A673 (cell line): ENCODE data around the gene TNP2. TPM values are rescaled to one million over a fixed set of nuclear protein-coding genes. Genes with fewer than 3 reads are reported as not detected.
"Not testable (repeated sequence)": the region's sequence is repeated elsewhere in the genome, so short reads cannot be mapped to it uniquely, and the experiment has no call there.

Experiments
- BruUV-seq: library from RNA; stranded (reverse); fragments of 400-500 nt; replicated peaks from 2 replicates; lab custom pipeline; 2021; lab: Mats Ljungman, UMichigan
- CTCF ChIA-PET: fragments of 300-600 bp; sonication (Branson Sonifier 250); formaldehyde crosslinking; loops from one replicate; lab custom pipeline; 2022; ENCODE audit warnings: antibody characterized with exemption; lab: Charles Lee
- POLR2A ChIA-PET: fragments of 300-600 bp; sonication (Branson Sonifier 250); formaldehyde crosslinking; loops from one replicate; lab custom pipeline; 2022; ENCODE audit warnings: antibody characterized with exemption; ENCODE audit not compliant: low non-redundant PET; lab: Charles Lee
- DNase-seq: peaks from one replicate; pipeline ENCODE4 v3.0.0-alpha.2; 2015; ENCODE audit warnings: low spot score
- H3K27ac ChIP-seq: fragments of 200-600 bp; sonication (generic); 2 replicates; pipeline ENCODE4 v1.5.1; 2016; ENCODE audit warnings: mixed run types, low read depth, mild to moderate bottlenecking, mixed read lengths, antibody characterized with exemption, low read length; ENCODE audit not compliant: poor library complexity, severe bottlenecking
- H3K27me3 ChIP-seq: fragments of 200-600 bp; sonication (generic); replicated peaks from 2 replicates; pipeline ENCODE4 v1.6.1; 2017; ENCODE audit warnings: mixed run types, low read depth, mild to moderate bottlenecking, mixed read lengths, antibody characterized with exemption, low read length; ENCODE audit not compliant: insufficient read depth, poor library complexity
- H3K36me3 ChIP-seq: fragments of 200-600 bp; sonication (generic); 2 replicates; pipeline ENCODE4 v1.6.1; 2016; ENCODE audit warnings: mixed run types, mild to moderate bottlenecking, mixed read lengths, antibody characterized with exemption, low read length; ENCODE audit not compliant: insufficient read depth, poor library complexity, severe bottlenecking
- H3K4me1 ChIP-seq: fragments of 200-600 bp; sonication (generic); 2 replicates; pipeline ENCODE4 v1.6.1; 2017; ENCODE audit warnings: mixed run types, mild to moderate bottlenecking, mixed read lengths, antibody characterized with exemption, low read length; ENCODE audit not compliant: insufficient read depth, poor library complexity, severe bottlenecking
- H3K4me3 ChIP-seq: fragments of 200-600 bp; sonication (generic); 2 replicates; pipeline ENCODE4 v1.5.1; 2016; ENCODE audit warnings: low read depth, mixed run types, mild to moderate bottlenecking, mixed read lengths, low read length; ENCODE audit not compliant: poor library complexity, severe bottlenecking
- H3K9me3 ChIP-seq: fragments of 200-600 bp; sonication (generic); 2 replicates; pipeline ENCODE4 v1.6.1; 2016; ENCODE audit warnings: mixed run types, low read depth, mild to moderate bottlenecking, mixed read lengths, antibody characterized with exemption, low read length; ENCODE audit not compliant: poor library complexity, severe bottlenecking
- EZH2 ChIP-seq: fragments of 200-600 bp; sonication (generic); IDR thresholded peaks from 2 replicates; pipeline ENCODE4 v1.6.1; 2017; ENCODE audit warnings: borderline replicate concordance, low read depth, mild to moderate bottlenecking, mixed read lengths, antibody characterized with exemption, low read length; ENCODE audit not compliant: poor library complexity, severe bottlenecking
- intact Hi-C: fragments of 100-400 bp; cut with micrococcal nuclease; formaldehyde crosslinking; loops from one replicate; pipeline ENCODE4 v1.10.0; 2022; ENCODE audit not compliant: unreplicated experiment
- total RNA-seq: library from RNA; stranded (reverse); gene quantifications from 2 replicates; pipeline ENCODE4 v1.2.3, GENCODE V29; 2021
- TF ChIP-seq, protein P1 (sequence below): fragments of 300-800, 200-600 bp; sonication (generic); conservative IDR thresholded peaks from 2 replicates; pipeline ENCODE4 v1.5.1; 2017; ENCODE audit warnings: low read depth, mild to moderate bottlenecking, antibody characterized with exemption, low read length, moderate library complexity, mixed read lengths

TNP2 gene
- total RNA-seq, 1 experiment from 2014 or later: not detected

GRCh38 chr16:11290102-11290893 lies 21.2 kb upstream of the TNP2 start:
- TF ChIP-seq, protein P1, sequence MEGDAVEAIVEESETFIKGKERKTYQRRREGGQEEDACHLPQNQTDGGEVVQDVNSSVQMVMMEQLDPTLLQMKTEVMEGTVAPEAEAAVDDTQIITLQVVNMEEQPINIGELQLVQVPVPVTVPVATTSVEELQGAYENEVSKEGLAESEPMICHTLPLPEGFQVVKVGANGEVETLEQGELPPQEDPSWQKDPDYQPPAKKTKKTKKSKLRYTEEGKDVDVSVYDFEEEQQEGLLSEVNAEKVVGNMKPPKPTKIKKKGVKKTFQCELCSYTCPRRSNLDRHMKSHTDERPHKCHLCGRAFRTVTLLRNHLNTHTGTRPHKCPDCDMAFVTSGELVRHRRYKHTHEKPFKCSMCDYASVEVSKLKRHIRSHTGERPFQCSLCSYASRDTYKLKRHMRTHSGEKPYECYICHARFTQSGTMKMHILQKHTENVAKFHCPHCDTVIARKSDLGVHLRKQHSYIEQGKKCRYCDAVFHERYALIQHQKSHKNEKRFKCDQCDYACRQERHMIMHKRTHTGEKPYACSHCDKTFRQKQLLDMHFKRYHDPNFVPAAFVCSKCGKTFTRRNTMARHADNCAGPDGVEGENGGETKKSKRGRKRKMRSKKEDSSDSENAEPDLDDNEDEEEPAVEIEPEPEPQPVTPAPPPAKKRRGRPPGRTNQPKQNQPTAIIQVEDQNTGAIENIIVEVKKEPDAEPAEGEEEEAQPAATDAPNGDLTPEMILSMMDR: no peak
- TF ChIP-seq EZH2: no peak
- ChIA-PET CTCF (no interaction called here), POLR2A (no interaction called here)
- Histone ChIP-seq H3K9me3 (no peaks in the 10 kb centered on the region), H3K27me3 (no peaks in the 10 kb centered on the region), H3K4me3 (no peak overlapping the region), H3K4me1 (no peaks in the 10 kb centered on the region), H3K27ac (no peak overlapping the region), H3K36me3 (no peaks in the 10 kb centered on the region)
- no TSS peak for BruUV-seq
- intact Hi-C loops: no loop called here
- no peak for DNase-seq

DNA sequence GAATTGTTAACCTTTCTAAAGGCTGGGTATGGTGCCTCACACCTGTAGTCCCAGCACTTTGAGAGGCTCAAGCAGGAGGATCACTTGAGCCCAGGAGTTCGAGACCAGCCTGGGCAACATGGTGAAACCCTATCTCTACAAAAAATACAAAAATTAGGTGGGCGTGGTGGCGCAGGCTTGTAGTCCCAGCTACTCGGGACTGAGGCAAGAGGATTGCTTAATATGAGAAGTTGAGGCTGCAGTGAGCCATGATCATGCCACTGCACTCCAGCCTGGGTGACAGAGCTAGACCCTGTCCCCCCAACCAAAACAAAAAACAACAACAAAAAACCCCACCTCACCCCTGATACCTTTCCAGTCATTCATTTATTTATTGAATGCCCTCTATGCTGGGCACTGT lies 20.6 kb upstream of the TNP2 start:
- POLR2A ChIA-PET, H3K4me3 ChIP-seq, H3K9me3 ChIP-seq, intact Hi-C loops, BruUV-seq, H3K27ac ChIP-seq, CTCF ChIA-PET, H3K27me3 ChIP-seq, DNase-seq, H3K4me1 ChIP-seq, H3K36me3 ChIP-seq: not testable (repeated sequence)

- POLR2A ChIA-PET: no interaction called here
- no peak for DNase-seq
- Histone ChIP-seq H3K27me3 (no peaks in the 10 kb centered on the region), H3K4me3 (no peak overlapping the region), H3K4me1 (no peaks in the 10 kb centered on the region), H3K9me3 (no peaks in the 10 kb centered on the region), H3K36me3 (no peaks in the 10 kb centered on the region), H3K27ac (no peak overlapping the region)
- intact Hi-C loops: no loop called here
- BruUV-seq: no TSS peak
- CTCF ChIA-PET: no interaction called here
- TF ChIP-seq EZH2: no peak
- TF ChIP-seq, protein P1: no peak
Measured at GRCh38 chr16:11289202-11289601, 20.1 kb upstream of the TNP2 start.

DNA sequence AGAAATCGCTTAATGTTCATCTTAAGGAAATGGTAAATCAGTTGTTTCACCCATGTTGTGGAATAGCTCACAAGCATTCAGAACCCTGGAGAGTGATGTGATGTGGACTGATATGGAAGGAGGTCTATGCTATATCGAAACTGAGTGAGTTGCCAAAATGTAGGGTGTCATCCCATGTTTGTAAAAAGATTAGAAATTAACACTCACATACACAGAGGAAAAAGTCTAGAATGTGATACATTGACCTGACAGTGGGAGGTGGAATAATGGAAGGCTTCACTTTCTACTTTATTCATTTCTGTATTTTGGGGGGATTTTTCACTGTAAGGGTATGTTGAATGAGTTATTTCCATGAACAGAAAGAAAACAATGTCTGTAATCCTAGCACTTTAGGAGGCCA lies 16.7 kb upstream of the TNP2 start:
- TF ChIP-seq EZH2: no peak
- TF ChIP-seq, protein P1: no peak
- no peaks in the 10 kb centered on the region for H3K9me3 ChIP-seq
- no TSS peak for BruUV-seq
- ChIA-PET CTCF (no interaction called here), POLR2A (no interaction called here)
- intact Hi-C loops: no loop called here
- no peaks in the 10 kb centered on the region for H3K27me3 ChIP-seq
- no peak overlapping the region for H3K4me3 ChIP-seq
- H3K27ac ChIP-seq: no peak overlapping the region
- no peaks in the 10 kb centered on the region for H3K4me1 ChIP-seq
- H3K36me3 ChIP-seq: no peaks in the 10 kb centered on the region
- DNase-seq: no peak
